AG10803 (cell line): ENCODE data around the gene EPHA7.

Experiments used
- DNase-seq: peaks from one replicate; pipeline ENCODE4 v3.0.0; 2010; ENCODE audit warnings: low read depth
- H3K4me3 ChIP-seq: 2 replicates; pipeline ENCODE4 v1.5.1; 2011; ENCODE audit warnings: mild to moderate bottlenecking, low read length, control low read depth
- CTCF ChIP-seq: conservative IDR thresholded peaks from 2 replicates; pipeline ENCODE4 v1.5.1; 2011; ENCODE audit warnings: mild to moderate bottlenecking, low read length, control low read depth, inconsistent platforms

Gene EPHA7

DNA sequence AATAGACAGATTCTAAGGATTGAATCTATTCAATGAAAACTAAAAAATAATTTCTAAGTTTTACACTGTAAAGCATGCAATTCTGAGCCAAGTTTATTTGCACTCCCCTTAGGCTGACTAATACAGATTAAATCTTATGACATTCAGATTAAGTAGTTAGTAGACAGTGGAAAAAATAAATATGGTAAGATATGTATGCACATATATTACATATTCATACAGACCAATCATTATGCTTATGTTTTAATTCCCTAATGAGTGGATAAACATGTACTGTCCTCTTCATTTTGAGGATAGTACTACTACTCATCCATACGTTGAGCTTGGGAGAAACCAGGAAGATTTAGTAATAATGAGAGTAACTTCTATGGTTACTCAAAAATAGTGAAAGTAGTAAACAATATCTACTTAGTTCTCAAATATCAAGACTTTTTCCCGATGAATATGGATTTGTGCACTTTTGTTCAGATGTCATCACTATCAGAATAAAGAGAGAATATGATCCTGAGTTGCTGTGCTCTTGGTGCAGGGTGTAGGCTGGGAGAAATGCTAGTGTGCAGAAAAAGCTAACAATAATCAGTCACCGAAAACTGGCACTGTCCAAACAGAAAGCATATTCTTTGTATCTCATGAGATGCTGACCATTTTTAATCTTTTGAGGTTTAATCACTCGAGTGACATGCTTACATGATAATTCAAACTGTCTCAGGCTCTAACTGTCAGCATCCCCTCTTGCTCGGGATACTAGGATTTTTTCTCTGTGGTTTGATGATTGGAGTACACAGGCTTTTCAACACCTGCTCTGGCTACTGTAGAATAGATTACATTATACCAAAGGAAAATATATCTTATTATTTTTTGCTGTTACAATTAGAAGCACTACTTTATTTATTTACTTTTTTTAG, 111.6 kb downstream of the EPHA7 start:
- no peak for DNase-seq
- no peak overlapping the region for H3K4me3 ChIP-seq
- TF ChIP-seq CTCF, result no peak

DNA sequence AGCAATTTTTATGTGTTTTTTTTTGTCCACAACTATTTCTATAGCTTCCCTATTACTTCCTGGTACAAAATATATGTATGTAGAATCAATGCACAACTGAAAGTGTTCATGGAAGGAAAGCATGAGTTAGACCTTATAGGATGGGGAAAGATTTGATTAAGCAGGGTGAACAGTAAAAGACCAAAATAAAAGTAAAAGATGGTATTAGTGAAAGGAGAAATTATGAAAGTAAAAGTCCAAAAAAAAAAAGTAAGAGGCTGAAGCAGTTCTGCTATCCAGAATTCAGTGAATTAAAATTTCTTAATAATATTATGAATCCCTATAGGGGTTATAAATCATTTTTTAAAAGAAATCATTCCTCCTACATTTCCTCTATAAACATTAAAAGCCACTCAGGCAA, 114.3 kb downstream of the EPHA7 start:
- no peak for TF ChIP-seq CTCF
- H3K4me3 ChIP-seq, result no peak overlapping the region
- no peak for DNase-seq

DNA sequence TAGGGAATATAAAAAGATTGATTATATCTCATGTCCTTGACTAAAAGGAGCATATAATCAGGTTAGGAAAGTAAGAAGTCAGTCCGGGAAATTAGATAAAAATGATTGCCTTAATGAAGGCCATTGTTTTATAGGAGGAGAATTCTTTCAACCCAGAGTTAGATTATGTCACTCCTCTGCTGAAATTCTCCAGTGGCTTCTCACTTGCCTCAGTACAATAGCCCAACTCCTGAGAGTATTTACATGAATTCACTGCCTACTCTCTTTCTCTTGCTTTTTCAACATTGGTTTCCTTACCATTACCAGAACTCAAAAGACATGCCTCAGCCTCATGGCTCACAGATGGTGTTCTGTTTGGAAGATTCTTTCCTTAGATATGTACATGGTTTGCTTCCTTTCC, 114.9 kb downstream of the EPHA7 start:
- no peak overlapping the region for H3K4me3 ChIP-seq
- DNase-seq, result no peak
- no peak for TF ChIP-seq CTCF

- no peak for DNase-seq
- no peak for TF ChIP-seq CTCF
- no peak overlapping the region for H3K4me3 ChIP-seq
Observed at GRCh38 chr6:93300661-93301060, 118.7 kb downstream of the EPHA7 start.

- no peak for DNase-seq
- H3K4me3 ChIP-seq, result no peak overlapping the region
- no peak for TF ChIP-seq CTCF
Observed at GRCh38 chr6:93299622-93300021, 119.7 kb downstream of the EPHA7 start.

GRCh38 chr6:93295631-93296030, 123.7 kb downstream of the EPHA7 start:
- no peak overlapping the region for H3K4me3 ChIP-seq
- TF ChIP-seq CTCF, result no peak

GRCh38 chr6:93294879-93295278, 124.5 kb downstream of the EPHA7 start:
- no peak overlapping the region for H3K4me3 ChIP-seq
- TF ChIP-seq CTCF, result no peak
- no peak for DNase-seq

More at GRCh38 chr6:93295631-93296030, 123.7 kb downstream of the EPHA7 start:
- DNase-seq, result no peak
